GM04504 (cell line): Measurements from ENCODE around the gene HOATZ.

Experiments
- DNase-seq: peaks from one replicate; pipeline ENCODE4 v3.0.0-alpha.2; 2012; ENCODE audit warnings: low read depth

Gene HOATZ

GRCh38 chr11:111514216-111515031, at the start of gene HOATZ:
Gene HOATZ, plus strand, starts transcription at chr11:111514778. Its CDS starts 7 bp downstream, at chr11:111514785.
- no peak for DNase-seq

GRCh38 chr11:111465400-111465799, 49.2 kb upstream of the HOATZ start:
- DNase-seq: no peak

- no peak for DNase-seq
Measured at GRCh38 chr11:111466615-111467014, 48.0 kb upstream of the HOATZ start.

DNA sequence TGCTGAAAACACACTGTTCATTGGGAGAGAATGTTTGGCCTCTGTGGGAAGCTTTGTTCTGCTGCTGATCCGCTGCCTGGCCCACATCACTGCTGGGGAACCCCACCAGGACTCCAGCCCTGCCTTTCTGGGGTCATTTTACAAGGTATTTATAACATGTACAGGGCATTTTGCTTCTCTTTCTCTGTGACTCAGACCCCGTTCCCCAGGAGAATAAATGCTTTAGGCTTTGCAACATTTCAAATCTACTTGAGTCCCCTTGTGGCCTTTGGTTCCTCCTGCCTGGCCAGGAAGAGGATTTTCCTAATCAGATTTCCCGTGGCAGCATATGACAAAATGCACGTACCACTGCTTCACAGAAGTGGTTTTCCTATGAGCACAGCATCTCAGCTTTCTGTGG, 45.4 kb upstream of the HOATZ start:
- DNase-seq: no peak

DNA sequence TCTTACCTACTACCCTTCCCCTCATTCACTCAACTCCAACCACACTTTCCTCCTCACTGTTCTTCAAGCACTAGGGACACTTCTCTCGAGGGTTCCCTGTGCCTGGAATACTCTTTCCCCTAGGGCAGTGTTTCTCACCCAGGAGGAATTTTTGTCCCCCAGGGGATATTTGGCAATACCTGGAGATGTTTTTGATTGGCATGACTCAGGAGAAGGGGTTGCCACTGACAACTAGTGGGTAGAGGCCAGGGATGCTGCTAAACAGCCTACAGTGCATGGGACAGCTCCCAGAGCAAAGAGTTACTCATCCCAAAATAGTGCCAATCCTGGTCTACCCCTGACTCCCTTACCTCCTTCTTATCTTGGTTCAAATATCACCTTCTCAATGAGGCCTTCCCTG, 42.4 kb upstream of the HOATZ start:
- DNase-seq: no peak

DNA sequence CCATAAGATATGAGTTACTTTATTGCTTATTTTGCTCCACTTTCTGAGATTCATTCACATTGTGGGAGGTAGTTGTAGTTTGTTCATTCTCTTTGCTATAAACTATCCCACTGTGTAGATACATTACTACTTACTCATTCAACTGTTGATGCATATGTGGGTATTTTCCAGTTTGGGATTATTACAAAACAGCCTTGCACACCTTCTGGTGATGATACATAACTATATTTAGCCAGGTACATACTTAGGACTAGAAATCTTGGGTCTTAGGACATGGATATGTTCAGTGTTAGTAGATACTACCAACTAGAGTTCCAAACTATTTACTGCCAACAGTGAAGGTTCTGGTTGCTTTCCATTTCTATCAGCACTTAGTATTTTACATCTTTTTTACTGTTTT, 40.1 kb upstream of the HOATZ start:
- DNase-seq: no peak

GRCh38 chr11:111476366-111476765, 38.2 kb upstream of the HOATZ start:
- no peak for DNase-seq

DNA sequence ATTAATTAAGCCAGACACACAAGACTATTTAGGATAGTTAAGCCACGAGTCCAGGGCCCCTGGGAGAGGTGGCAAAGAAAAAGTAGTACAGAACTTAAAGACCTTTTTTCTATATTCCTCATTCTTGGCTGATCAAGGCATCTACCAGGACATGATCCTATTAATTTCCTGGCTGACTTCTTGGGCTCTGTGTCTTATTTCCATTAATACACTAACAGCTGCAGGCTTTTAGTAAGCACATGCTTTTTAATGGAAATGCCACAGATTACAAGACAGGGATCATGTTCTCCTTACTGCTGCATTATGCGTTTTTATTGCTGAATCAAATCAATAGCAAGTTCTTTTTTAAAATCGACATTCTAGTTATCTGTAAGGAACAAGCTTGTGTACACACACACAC, 37.6 kb upstream of the HOATZ start:
- no peak for DNase-seq

- DNase-seq: no peak
Measured at GRCh38 chr11:111477898-111478297, 36.7 kb upstream of the HOATZ start.

- no peak for DNase-seq
Measured at GRCh38 chr11:111479666-111480065, 34.9 kb upstream of the HOATZ start.

- no peak for DNase-seq
Measured at GRCh38 chr11:111483431-111483830, 31.1 kb upstream of the HOATZ start.

DNA sequence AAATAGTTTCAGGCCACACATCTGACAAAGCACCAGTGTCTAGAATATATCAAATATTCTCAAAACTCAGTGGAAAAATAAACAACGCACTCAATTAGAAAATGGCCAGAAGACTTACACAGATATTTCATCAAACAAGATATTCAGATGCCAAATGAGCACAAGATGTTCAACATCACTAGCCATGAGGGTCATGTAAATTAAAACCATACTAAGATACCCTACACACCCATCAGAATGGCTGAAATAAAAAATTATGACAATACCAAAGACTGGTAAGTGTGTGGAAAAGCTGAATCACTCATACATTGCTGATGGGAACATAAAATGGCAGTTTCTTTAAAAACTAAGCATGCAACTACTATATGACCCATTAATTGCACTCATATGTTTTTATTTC, 24.1 kb upstream of the HOATZ start:
- DNase-seq: no peak

DNA sequence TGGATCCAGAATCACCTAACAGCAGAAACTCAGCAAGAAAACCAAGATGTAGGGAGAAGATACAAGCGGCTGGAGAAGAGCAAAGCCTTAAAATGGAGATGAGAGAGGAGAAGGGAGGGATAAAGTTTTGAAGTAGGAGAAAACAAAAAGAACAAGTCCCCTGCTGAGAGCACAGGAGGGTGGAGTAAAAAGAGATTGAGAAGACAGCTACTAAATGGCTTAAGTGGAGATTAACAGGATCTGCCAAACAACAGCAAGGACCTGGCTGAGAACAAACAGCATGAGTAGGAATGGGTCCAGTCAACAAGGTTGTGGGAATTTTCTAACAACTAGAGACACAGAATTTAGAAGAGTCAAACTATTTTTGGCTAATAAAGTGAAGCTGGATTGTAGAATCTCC, 20.5 kb upstream of the HOATZ start:
- no peak for DNase-seq

DNA sequence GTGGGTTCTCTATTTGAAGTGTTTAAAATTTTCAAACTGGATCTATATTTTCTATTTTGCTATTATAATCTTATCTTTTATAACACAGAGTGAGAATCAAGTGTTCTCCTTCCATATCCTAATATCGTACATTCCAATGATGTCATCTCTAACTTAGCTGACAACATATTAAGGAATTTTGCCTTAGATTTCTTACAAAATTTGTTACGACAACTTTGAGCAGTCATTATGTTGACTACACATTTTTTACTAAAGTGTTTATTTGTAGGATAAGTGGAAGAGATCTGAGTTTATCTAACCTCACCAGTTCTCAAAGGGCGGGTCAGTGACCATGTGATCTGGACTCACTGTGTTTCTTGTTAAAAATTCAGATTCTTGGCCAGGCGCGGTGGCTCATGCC, 15.1 kb upstream of the HOATZ start:
- no peak for DNase-seq

- no peak for DNase-seq
Measured at GRCh38 chr11:111500481-111500880, 14.1 kb upstream of the HOATZ start.

DNA sequence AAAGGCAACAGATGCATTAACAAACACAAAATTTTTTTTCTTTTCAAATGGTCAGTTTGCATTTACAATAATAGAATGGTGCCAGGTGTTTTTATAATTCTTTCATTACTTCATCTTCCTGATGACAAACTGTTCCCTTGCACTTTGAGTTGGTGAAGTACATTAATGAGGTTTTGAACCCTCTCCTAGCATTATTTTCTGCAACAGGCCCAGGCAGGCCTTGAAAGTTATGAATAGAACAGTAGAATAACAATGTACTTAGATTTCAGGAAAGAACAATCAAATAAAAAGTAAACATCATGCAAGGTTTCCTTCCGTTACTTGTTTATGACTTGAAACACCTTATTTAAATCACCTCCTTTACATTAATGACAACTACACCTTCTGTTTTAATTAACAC, 12.0 kb upstream of the HOATZ start:
- no peak for DNase-seq

GRCh38 chr11:111510311-111510710, 4.3 kb upstream of the HOATZ start:
- no peak for DNase-seq

GRCh38 chr11:111512296-111513239, 2.0 kb upstream of the HOATZ start, which contains the start of gene BTG4:
Gene BTG4, minus strand, starts transcription at chr11:111512386. Its CDS starts 13,610 bp downstream, at chr11:111498776.
- no peak for DNase-seq

DNA sequence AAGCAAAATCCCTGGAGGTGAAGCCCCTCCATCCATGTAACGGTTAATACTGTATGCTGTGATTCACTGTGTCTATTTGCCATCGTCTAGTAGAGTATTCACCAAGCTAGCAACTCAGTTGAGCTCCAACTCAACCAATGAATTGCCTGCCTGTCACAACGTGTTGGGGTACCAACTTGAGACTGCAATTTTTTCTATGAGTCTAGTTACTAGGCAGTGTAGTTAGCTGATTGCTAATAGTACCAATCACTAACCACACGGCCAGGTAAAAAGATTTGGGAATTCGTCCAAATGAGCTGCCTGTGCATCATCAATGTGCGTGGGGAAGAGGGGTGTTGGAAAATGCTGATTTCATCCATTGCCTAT, 1.4 kb upstream of the HOATZ start:
- DNase-seq: no peak

DNA sequence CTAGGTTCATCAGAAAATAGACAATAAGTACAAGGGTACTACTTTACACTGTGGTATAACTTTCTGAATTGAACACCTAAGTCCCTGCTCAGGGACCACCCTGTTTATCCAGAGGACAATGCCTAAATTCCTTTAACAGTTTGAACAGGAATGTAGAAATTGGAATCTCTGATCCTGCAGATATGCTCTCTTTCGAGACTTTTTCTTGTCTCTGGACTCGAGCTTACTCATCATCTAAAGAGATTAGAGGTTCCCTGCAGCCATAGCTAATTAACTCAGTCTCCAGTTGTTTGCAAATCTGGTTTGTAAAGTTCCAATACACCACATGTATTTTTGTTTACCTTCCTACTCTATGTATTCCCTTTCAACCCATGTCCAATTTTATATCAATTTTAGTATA, 1.0 kb downstream of the HOATZ start:
- no peak for DNase-seq

GRCh38 chr11:111518668-111519067, 4.1 kb downstream of the HOATZ start:
- DNase-seq: no peak

DNA sequence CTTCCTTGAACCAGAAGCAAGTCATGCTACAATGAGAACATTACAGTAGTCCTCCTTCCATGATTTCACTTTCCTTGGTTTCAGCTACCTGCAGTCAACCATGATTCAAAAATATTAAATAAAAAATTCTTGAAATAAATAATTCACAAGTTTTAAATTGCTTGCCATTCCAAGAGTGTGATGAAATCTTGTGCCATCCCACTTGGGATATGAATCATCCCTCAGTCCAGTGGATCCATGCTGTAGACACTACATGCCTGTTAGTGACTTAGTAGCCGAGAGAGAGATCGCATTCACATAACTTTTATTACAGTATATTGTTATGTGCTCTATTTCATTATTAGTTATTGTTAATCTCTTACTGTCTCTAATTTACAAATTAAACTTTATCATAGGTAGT, 6.0 kb downstream of the HOATZ start:
- no peak for DNase-seq

DNA sequence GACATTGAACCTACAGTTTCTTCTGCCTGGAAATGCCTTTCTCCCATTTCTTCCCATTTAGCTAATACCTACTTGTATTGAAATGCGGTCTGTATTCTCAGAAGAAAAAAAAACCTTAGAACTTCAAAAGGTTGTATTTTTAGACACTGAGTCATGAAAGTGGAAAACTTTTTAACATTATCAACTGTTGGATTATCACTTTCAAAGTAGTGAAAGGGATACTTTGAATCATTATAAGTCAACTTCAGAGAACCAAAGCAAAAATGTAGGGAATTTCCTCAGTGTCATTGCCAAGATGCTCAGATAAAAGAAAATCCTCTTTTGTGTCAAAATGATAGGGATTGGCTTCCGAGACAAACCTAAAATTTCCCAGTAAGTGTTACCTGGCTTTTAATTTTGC, 6.6 kb downstream of the HOATZ start:
- DNase-seq: no peak
